ENCODE measurements around the gene MSTN.
"Not testable (repeated sequence)": the region's sequence is repeated elsewhere in the genome, so short reads cannot be mapped to it uniquely, and the experiment has no call there.

MSTN gene

DNA sequence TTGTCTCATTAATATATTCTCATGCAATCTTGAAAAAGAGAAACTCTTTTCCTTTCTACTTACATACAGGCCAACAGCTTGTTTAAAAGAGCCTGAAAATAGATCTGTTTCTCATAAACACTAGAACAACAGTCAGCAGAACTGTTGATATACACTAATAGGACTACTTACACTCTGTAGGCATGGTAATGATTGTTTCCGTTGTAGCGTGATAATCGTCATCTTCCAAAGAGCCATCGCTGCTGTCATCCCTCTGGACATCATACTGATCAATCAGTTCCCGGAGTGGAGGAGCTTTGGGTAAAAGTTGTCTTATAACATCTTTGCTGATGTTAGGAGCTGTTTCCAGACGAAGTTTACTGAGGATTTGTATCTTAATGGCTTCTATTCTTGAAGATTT lies 476 bp downstream of the MSTN start:
- no peak for DNase-seq

DNA sequence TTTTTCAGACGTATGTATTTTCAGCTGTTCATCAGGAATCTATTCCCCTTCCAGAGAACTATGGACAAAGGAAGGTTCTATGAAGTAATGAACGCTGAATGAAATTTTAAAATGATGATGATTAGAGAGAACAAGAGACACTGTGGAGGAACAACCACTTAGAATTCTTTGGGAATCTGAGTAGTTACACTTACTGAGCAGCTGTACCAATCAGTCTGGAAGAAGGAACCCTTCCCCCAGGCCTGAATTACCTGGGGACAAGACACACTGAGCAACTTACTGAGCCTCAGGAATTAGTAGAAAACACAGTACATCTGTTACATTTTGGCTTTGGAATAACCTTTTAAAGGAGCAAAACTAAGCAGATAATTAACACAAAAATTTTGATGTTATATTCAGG lies 1.9 kb downstream of the MSTN start:
- no peak for DNase-seq

DNA sequence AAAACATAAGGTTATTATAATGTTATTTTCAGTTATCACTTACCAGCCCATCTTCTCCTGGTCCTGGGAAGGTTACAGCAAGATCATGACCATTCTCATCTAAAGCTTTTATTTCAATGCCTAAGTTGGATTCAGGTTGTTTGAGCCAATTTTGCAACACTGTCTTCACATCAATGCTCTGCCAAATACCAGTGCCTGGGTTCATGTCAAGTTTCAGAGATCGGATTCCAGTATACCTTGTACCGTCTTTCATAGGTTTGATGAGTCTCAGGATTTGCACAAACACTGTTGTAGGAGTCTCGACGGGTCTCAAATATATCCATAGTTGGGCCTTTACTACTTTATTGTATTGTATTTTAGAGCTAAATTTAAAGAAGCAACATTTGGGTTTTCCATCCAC lies 2.5 kb downstream of the MSTN start:
- DNase-seq = no peak

DNA sequence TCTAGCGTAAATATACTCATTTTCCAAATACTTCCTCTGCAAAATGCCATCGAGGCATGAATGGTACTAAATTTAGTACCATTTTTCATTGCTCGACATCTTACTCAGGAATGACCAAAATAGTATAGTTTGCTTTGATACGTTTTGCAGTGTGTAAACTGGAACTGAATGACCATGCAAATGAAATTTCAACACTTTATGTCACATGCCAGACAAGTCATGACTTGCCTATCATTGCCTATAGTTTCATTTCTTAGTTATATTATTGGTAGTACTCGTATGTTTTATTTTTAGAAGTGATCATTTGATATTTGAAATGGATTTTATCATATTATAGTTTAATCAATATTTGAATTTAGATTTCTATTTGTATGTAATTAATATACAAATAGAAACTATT lies 9.1 kb downstream of the MSTN start:
- DNase-seq = no peak

DNA sequence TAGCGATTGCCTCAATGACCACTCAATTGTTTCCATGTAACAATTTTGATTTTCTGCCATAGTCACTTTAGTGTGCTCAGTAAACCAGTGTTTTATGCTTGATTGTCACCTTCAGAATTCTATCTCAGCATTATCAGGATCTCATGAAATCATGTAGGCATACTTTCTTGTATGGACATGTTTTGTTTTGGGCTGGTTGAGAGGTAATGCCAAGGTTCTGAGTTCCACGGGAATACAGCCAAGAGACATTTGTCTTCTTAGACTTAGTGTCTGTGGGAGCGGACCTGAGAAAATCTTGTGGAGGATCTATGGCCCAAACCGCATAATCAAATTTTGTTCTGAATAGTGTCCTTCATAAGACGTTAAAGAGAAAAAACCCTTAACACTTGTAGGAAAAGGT lies 10.2 kb downstream of the MSTN start:
- DNase-seq = no peak

DNA sequence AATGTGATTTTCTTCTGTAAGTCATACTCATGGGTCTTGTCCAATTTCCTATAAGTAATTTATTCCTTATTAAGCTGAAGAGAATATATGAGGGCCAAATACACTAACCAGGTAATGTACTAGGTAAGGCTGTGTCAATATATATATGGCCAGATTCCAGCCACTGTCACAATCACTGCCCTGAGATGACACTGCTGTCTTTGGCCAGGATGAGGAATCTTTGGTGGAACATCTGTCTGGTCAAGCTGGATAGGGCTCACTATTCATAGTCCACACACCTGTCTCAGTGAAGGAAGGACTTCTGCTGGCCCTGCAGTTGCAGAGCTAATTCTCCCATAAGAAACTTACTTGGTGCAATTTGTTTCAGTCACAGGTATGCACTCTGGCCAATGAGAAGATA lies 11.3 kb downstream of the MSTN start:
- no peak for DNase-seq

DNA sequence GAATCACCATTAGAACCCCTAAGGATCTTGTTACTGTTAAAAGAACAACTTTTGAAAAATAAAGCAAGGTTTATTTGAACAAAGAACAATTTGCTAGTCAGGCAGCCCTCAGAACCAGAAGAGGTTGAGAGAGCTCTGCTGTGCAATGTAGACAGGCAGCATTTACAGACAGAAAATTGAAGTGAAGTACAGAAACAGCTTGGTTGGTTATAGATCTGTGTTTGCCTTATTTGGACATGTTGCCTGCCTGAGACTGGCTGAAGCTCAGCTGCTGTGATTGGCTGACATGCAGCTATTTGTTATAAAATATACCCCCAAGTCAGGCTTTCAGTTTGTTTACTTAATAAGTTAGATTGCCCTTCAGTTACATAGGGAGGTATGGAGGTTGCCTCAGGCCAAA lies 12.5 kb downstream of the MSTN start:
- DNase-seq = no peak

DNA sequence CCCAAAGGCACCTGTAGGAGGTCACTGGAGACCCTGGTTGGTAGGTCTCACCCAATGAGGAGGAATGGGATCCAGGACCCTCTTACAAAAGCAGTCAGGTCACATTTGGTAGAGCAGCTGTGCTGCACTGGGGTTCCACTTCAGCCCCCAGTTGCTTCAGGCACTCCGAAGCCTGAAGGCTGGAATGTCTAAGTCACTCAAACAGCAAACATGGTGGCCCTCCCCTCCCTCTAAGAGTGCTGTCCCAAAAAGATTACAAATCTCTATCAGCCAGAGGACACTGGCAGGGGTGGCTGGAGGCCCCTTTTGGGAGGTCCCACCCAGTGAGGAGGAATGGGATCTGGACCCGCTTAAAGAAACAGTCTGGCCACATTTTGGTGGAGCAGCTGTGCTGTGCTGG lies 17.7 kb downstream of the MSTN start:
- no peak for DNase-seq

DNA sequence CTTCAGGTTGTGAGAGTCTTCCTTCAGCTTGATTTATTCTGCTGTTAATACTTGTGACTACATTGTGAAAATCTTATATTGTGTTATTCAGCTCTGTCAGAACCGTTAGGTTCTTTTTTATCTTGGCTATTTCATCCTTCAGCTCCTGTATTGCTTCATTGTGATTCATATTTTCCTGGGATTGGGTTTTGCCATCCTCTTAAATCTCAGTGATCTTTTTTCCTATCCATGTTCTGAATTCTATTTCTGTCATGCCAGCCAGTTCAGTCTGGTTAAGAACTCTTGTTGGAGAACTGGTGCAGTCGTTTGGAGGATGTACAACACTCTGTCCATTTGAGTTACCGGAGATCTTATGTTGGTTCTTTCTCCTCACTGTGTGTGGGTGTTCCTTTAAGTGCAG lies 19.1 kb downstream of the MSTN start:
- no peak for DNase-seq

DNA sequence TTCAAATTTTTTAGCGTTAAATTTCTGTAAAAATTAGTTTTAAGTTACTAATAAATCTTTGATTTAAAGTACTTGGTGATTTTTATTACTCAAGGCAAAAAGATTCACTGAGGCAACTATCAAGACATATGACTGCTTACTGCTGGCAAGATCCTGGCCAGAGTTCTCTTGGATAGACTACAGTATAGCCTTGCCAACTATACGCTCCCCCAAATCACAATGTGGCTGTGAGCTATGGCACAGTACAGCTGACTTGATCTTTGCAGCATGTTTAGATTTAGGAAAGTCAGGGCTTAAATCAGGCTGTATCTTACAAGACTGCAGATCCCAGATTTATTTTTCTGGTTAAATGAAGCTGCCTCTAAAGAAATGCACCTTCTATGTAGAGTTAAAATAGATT lies 26.5 kb downstream of the MSTN start:
- DNase-seq = no peak

DNA sequence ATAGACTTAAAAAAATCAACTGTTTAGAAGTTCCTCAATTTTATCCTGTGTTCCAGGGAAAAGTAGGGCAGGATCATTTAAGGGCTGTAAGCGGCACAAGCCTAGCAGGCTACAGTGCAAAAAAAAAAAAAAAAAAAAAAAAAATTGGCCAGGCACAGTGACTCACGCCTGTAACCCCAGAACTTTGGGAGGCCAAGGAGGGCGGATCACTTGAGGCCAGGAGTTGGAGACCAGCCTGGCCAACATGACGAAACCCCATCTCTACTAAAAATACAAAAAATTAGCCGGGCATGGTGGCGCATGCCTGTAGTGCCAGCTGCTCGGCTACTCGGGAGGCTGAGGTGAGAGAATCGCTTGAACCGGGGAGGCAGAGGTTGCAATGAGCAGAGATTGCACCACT lies 28.1 kb downstream of the MSTN start:
- not testable (repeated sequence) for DNase-seq

DNA sequence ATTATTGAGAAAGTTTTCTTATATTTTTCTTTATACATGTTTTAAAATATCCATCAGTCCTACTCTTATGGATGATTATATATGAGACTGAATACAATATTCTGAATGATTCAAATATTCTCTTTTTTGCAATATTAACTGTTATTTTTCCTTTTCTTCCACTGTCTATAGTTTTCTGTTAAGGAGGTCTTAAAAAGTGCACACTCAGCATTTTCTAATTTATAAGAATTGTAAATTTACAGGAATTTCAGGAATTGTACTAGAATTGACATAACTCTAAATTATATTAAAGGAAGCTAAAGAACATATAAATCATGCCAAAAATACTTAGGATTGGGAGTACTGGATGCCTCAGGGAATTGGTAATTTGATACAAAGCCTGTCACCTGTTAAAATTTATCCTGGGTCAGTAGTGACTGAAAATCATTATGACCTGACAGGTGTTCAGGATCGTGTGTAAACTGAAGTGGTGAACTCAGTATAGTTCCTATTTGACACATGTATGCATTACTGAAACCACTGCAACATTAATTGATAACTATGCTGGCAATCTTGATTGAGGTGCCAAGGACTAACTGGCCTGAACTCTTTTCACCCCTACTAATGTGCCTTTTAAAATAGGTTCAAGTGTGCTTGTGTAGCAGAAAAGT lies 30.4 kb downstream of the MSTN start:
- DNase-seq = no peak

DNA sequence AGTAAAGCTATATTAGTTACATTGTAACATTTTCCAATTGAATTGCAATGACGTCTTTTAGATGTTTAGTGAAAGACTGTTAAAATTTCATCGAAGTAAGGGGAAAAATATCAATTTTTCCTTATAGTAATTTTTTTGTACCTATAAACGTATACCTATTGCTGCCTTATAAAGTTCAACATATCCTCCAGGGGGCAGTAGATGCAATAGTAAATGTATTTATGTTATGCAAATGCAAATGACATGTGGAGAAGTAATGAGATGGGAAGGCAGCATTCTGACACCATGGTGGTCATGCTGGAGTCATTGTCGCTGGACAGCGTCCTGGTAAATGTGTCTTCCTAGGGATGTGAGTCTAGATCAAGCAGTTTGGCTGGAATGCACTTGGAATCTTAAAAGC lies 38.7 kb downstream of the MSTN start:
- DNase-seq = peak; percentile 7

DNA sequence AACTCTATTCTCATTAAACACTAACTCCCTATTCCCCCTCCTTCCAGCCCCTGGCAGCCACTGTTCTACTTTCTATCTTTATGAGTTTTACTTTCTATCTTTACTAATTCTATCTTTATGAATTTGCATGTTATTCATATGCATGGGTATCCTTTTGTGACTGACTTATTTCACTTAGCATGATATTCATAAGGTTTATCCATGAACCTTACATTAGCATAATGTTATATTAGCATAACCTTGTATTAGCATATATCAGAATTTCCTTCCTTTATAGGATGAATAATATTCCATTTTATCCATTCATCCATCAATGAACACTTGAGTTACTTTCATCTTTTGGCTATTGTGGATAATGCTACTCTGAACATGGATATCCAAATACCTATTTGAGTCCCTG lies 41.8 kb downstream of the MSTN start:
- no peak for DNase-seq

DNA sequence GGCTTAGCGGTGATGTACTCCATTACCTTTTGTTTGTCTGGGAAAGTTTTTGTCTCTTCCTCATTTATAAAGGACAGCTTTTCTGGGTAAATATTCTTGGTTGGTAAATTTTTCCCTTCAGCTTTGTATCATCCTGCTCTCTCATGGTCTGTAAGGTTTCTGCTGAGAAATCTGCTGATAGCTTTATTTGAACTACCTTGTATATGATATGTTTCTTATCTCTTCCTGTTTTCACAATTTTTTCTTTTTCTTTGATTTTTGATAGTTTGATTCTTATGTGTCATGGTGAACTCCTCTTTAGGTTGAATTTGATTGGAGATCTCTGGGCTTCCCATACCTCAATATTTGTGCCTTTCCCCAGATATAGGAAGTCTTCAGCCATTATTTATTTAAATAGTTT lies 44.7 kb downstream of the MSTN start:
- DNase-seq = no peak

DNA sequence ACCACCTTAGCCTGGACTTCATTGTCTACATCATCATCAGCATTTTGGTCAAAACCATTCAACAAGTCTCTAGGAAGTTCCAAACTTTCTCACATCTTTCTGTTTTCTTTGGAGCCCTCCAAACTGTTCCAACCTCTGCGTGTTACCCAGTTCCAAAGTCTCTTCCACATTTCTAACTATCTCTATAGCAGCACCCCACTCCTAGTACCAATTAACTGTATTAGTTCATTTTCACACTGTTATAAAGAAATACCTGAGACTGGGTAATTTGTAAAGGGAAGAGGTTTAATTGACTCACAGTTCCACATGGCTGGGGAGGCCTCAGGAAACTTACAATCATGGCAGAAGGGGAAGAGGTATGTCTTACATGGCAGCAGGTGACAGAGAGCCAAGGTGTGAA lies 46.6 kb downstream of the MSTN start:
- DNase-seq = not testable (repeated sequence)
